ENCODE results near the gene TRAF2.
A peak's percentile ranks its signal among the peaks of the same experiment; 100 is the strongest.

Gene TRAF2

GRCh38 chr9:136949817-136950655 lies 63.7 kb downstream of the TRAF2 start:
- DNase-seq (ENCODE audit: low read depth) = peak; percentile 93

- no peak for DNase-seq (ENCODE audit: low read depth)
Observed at GRCh38 chr9:136950656-136951276, 64.5 kb downstream of the TRAF2 start.

- no peak for DNase-seq (ENCODE audit: low read depth)
Observed at GRCh38 chr9:136951541-136952320, 65.4 kb downstream of the TRAF2 start, which contains the start of gene LCN12. TSS of gene LCN12 (plus strand) at chr9:136952273. CDS start at chr9:136952328, 55 bp downstream.

GRCh38 chr9:136952321-136952850 lies 66.1 kb downstream of the TRAF2 start:
- DNase-seq (ENCODE audit: low read depth) = no peak

- DNase-seq (ENCODE audit: low read depth) = no peak
Observed at GRCh38 chr9:136952876-136953770, 66.8 kb downstream of the TRAF2 start.

- no peak for DNase-seq (ENCODE audit: low read depth)
Observed at GRCh38 chr9:136953771-136954269, 67.5 kb downstream of the TRAF2 start.

- no peak for DNase-seq (ENCODE audit: low read depth)
Observed at GRCh38 chr9:136954270-136955083, 68.2 kb downstream of the TRAF2 start.

- no peak for DNase-seq (ENCODE audit: low read depth)
Observed at GRCh38 chr9:136955202-136955942, 69.1 kb downstream of the TRAF2 start.

GRCh38 chr9:136955943-136956335 lies 69.6 kb downstream of the TRAF2 start:
- DNase-seq (ENCODE audit: low read depth) = no peak

- DNase-seq (ENCODE audit: low read depth) = no peak
Observed at GRCh38 chr9:136956604-136957003, 70.3 kb downstream of the TRAF2 start.

GRCh38 chr9:136957461-136957860 lies 71.1 kb downstream of the TRAF2 start:
- no peak for DNase-seq (ENCODE audit: low read depth)

- DNase-seq (ENCODE audit: low read depth) = no peak
Observed at GRCh38 chr9:136957901-136958300, 71.6 kb downstream of the TRAF2 start.

- DNase-seq (ENCODE audit: low read depth) = no peak
Observed at GRCh38 chr9:136958473-136958872, 72.2 kb downstream of the TRAF2 start.

GRCh38 chr9:136958898-136959850 lies 72.9 kb downstream of the TRAF2 start:
- DNase-seq (ENCODE audit: low read depth) = no peak

- DNase-seq (ENCODE audit: low read depth) = no peak
Observed at GRCh38 chr9:136960212-136960937, 74.1 kb downstream of the TRAF2 start.

GRCh38 chr9:136960938-136961275 lies 74.6 kb downstream of the TRAF2 start:
- no peak for DNase-seq (ENCODE audit: low read depth)

GRCh38 chr9:136961279-136962065 lies 75.2 kb downstream of the TRAF2 start:
- no peak for DNase-seq (ENCODE audit: low read depth)

All from activated T-cell treated with anti-CD3 and anti-CD28 coated beads for 48 hours (primary cell).